Measurements from ENCODE around the gene DOC2A. TPM values are rescaled to one million over a fixed set of nuclear protein-coding genes. Genes with fewer than 3 reads are reported as not detected.

The DOC2A gene
- total and polyA plus RNA-seq, 2 donors (not counting 3 experiments of a cell fraction or from before 2014, with no cell fraction given) = 0.60 to 0.63 TPM

GRCh38 chr16:29975134-29975538 lies 35.7 kb downstream of the DOC2A start:
- no peak for DNase-seq (ENCODE audit: low read depth, low spot score)
- no peaks in the 10 kb centered on the region for H3K9me1 ChIP-seq (replicated peaks; ENCODE audit: control insufficient read depth, extremely low read depth, insufficient read depth, low read length)
- peaks cover 18 to 30% of the 10 kb centered on the region in 2 experiments for H3K36me3 ChIP-seq (ENCODE audit: control insufficient read depth in 2 of 2, extremely low read depth in 1 of 2, insufficient read depth in 2 of 2, low read length in 2 of 2)
- no peaks in the 10 kb centered on the region for H3K27me3 ChIP-seq (ENCODE audit: control insufficient read depth in 2 of 2, insufficient read depth in 2 of 2, low read length in 2 of 2)
- H4K20me1 ChIP-seq (replicated peaks; ENCODE audit: control insufficient read depth, extremely low read depth, insufficient read depth, low read length) = no peaks in the 10 kb centered on the region
- intact Hi-C loops (cut with micrococcal nuclease) = loop anchor here (5.0 kb wide), 1 partner anchor 183 kb away; the partner anchor contains the start of gene KIF22
- dilution Hi-C loops (cut with MboI; ENCODE audit: extremely low pct_ligation_motif_present, low sequenced_read_pairs) = no loop called here
- H3K4me3 ChIP-seq (replicated peaks in 1 of 3; ENCODE audit: insufficient read depth in 1 of 3, low read depth in 1 of 3, low read length in 3 of 3) = peak overlapping the region; percentile 79 to 95 (median 94)
- ChIA-PET CTCF (interaction anchor here (1.1 to 2.8 kb wide), 7 partner anchors 14 to 167 kb away, joined by 3 to 14 read pairs (median 4); partner anchors contain the start of genes INO80E and TMEM219), POLR2A (interaction anchor here (0.5 kb wide), 1 partner anchor 1354 kb away, joined by 3 read pairs; no protein-coding TSS in a partner anchor)
- H3K79me2 ChIP-seq (ENCODE audit: control insufficient read depth, insufficient read depth, low read length) = peaks cover 62% of the 10 kb centered on the region
- H3K4me2 ChIP-seq (ENCODE audit: insufficient read depth, low read length) = peak overlapping the region; percentile 98
- peak overlapping the region; percentile 81 for H3K27ac ChIP-seq (ENCODE audit: insufficient read depth, low read depth, low read length)
- no peak for TF ChIP-seq JUN (IDR thresholded peaks at IDR 0.05; ENCODE audit: borderline replicate concordance, insufficient read depth, insufficient read length, low read depth)
- no peak for TF ChIP-seq EZH2 (IDR thresholded peaks at IDR 0.05; ENCODE audit: borderline replicate concordance, low read depth, low read length, severe bottlenecking)
- TF ChIP-seq MYC (IDR thresholded peaks at IDR 0.05; ENCODE audit: low read depth, low read length) = no peak
- TF ChIP-seq MAX (IDR thresholded peaks at IDR 0.05; ENCODE audit: insufficient read depth, insufficient read length) = no peak
- no peak for TF ChIP-seq POLR2A (IDR thresholded peaks at IDR 0.05; ENCODE audit: low read depth, low read length)
- no peak for TF ChIP-seq GATA2 (IDR thresholded peaks at IDR 0.05; ENCODE audit: insufficient read depth, insufficient read length, low read depth, low read length)
- TF ChIP-seq, protein P1, sequence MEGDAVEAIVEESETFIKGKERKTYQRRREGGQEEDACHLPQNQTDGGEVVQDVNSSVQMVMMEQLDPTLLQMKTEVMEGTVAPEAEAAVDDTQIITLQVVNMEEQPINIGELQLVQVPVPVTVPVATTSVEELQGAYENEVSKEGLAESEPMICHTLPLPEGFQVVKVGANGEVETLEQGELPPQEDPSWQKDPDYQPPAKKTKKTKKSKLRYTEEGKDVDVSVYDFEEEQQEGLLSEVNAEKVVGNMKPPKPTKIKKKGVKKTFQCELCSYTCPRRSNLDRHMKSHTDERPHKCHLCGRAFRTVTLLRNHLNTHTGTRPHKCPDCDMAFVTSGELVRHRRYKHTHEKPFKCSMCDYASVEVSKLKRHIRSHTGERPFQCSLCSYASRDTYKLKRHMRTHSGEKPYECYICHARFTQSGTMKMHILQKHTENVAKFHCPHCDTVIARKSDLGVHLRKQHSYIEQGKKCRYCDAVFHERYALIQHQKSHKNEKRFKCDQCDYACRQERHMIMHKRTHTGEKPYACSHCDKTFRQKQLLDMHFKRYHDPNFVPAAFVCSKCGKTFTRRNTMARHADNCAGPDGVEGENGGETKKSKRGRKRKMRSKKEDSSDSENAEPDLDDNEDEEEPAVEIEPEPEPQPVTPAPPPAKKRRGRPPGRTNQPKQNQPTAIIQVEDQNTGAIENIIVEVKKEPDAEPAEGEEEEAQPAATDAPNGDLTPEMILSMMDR (IDR thresholded peaks at IDR 0.05; ENCODE audit: extremely low read depth in 1 of 2, insufficient read depth in 1 of 2, low read depth in 1 of 2, low read length in 2 of 2) = no peak
- no peak for TF ChIP-seq FOS (IDR thresholded peaks at IDR 0.05; ENCODE audit: borderline replicate concordance, insufficient read depth, low read length)
- H3K9me3 ChIP-seq (replicated peaks; ENCODE audit: control insufficient read depth, insufficient read depth, low read length) = no peaks in the 10 kb centered on the region
- H2AFZ ChIP-seq (ENCODE audit: low read depth, low read length) = no peak overlapping the region
- H3K4me1 ChIP-seq (ENCODE audit: control insufficient read depth, extremely low read depth, insufficient read depth, low read length) = peaks cover 44% of the 10 kb centered on the region
- TSS peak; percentile 80 for BruUV-seq (replicated peaks)
- peak overlapping the region; percentile 93 for H3K9ac ChIP-seq (replicated peaks; ENCODE audit: extremely low read depth, insufficient read depth, low read length)
- peak; percentile 47 for FAIRE-seq

Data from endothelial cell of umbilical vein (primary cell).